Muscle of arm (tissue), 12 donors: ENCODE data around the gene CCNJL. TPM values are rescaled to one million over a fixed set of nuclear protein-coding genes. Genes with fewer than 3 reads are reported as not detected.
"Not testable (repeated sequence)": the region's sequence is repeated elsewhere in the genome, so short reads cannot be mapped to it uniquely, and the experiment has no call there.

ENCODE experiments used
- DNase-seq: peaks from one replicate; pipeline ENCODE4 v3.0.0-alpha.2; 2013
- polyA plus RNA-seq, 12 donors: library from polyadenylated mRNA; unstranded; fragments of 120-200 nt; gene quantifications; one replicate each; pipeline ENCODE4 v1.2.1, GENCODE V29; 2013; ENCODE audit not compliant: insufficient read length in 12 of 12

Gene CCNJL
- polyA plus RNA-seq, 12 donors, result 4.3 to 10.4 (median 5.9) TPM; not detected in 1

GRCh38 chr5:160334716-160335115, 22.4 kb upstream of the CCNJL start:
- DNase-seq, result not testable (repeated sequence)

- DNase-seq, result no peak
Measured at GRCh38 chr5:160333721-160334120, 21.4 kb upstream of the CCNJL start.

- no peak for DNase-seq
Measured at GRCh38 chr5:160330212-160330611, 17.8 kb upstream of the CCNJL start.

GRCh38 chr5:160327818-160328217, 15.5 kb upstream of the CCNJL start:
- no peak for DNase-seq

GRCh38 chr5:160326981-160327380, 14.6 kb upstream of the CCNJL start:
- no peak for DNase-seq

- DNase-seq, result no peak
Measured at GRCh38 chr5:160325716-160326115, 13.4 kb upstream of the CCNJL start.

- no peak for DNase-seq
Measured at GRCh38 chr5:160324886-160325285, 12.5 kb upstream of the CCNJL start.

GRCh38 chr5:160318409-160318808, 6.0 kb upstream of the CCNJL start:
- DNase-seq, result no peak

- DNase-seq, result no peak
Measured at GRCh38 chr5:160317434-160317833, 5.1 kb upstream of the CCNJL start.

GRCh38 chr5:160315968-160316367, 3.6 kb upstream of the CCNJL start:
- DNase-seq, result no peak

GRCh38 chr5:160312960-160313727, 780 bp upstream of the CCNJL start:
- no peak for DNase-seq

- DNase-seq, result no peak
Measured at GRCh38 chr5:160311491-160312133, 752 bp downstream of the CCNJL start.

GRCh38 chr5:160310552-160311295, 1.6 kb downstream of the CCNJL start:
- no peak for DNase-seq

GRCh38 chr5:160310140-160310539, 2.2 kb downstream of the CCNJL start:
- DNase-seq, result no peak

GRCh38 chr5:160306696-160307095, 5.7 kb downstream of the CCNJL start:
- no peak for DNase-seq

GRCh38 chr5:160305319-160305718, 7.0 kb downstream of the CCNJL start:
- no peak for DNase-seq

- DNase-seq, result no peak
Measured at GRCh38 chr5:160303690-160304089, 8.7 kb downstream of the CCNJL start.

GRCh38 chr5:160298189-160298588, 14.2 kb downstream of the CCNJL start:
- no peak for DNase-seq

GRCh38 chr5:160297776-160298175, 14.6 kb downstream of the CCNJL start:
- DNase-seq, result no peak

- DNase-seq, result no peak
Measured at GRCh38 chr5:160297004-160297403, 15.4 kb downstream of the CCNJL start.

- DNase-seq, result no peak
Measured at GRCh38 chr5:160296496-160296895, 15.9 kb downstream of the CCNJL start.

GRCh38 chr5:160293901-160294561, 18.3 kb downstream of the CCNJL start:
- DNase-seq, result no peak
